GM10248 (cell line): ENCODE measurements around the gene GPR32.

Experiments used
- CTCF ChIA-PET: fragments of 300-600 bp; sonication (Branson Sonifier 250); formaldehyde crosslinking; extraction: SDS; loops from one replicate; lab custom pipeline; 2021; ENCODE audit warnings: antibody characterized with exemption; lab: Yijun Ruan, JAX
- POLR2A ChIA-PET: fragments of 350-650 bp; sonication (Branson Sonifier 250); formaldehyde crosslinking; extraction: SDS; loops from one replicate; lab custom pipeline; 2020; ENCODE audit warnings: antibody characterized with exemption; lab: Yijun Ruan, JAX
- DNase-seq: peaks from one replicate; pipeline ENCODE4 v3.0.0; 2012; ENCODE audit errors: extremely low spot score
- CTCF ChIP-seq: IDR thresholded peaks from 2 replicates; pipeline ENCODE4 v1.5.1; 2012; ENCODE audit warnings: mild to moderate bottlenecking, low read depth; ENCODE audit errors: extremely low read depth, missing control alignments, control extremely low read depth

The GPR32 gene

GRCh38 chr19:50797429-50797780 lies 27.1 kb downstream of the GPR32 start:
- no peak for TF ChIP-seq CTCF
- no peak for DNase-seq
- CTCF ChIA-PET = interaction anchor here (6.7 to 8.2 kb wide), 2 partner anchors 14 to 124 kb away, joined by 31 to 64 read pairs; no protein-coding TSS in a partner anchor
- POLR2A ChIA-PET = interaction anchor here (1.8 kb wide), 1 partner anchor 21 kb away, joined by 6 read pairs; no protein-coding TSS in a partner anchor

GRCh38 chr19:50797781-50798658 lies 27.8 kb downstream of the GPR32 start:
- CTCF ChIA-PET = interaction anchor here (6.7 to 8.2 kb wide), 2 partner anchors 14 to 123 kb away, joined by 31 to 64 read pairs; no protein-coding TSS in a partner anchor
- POLR2A ChIA-PET = interaction anchor here (1.8 kb wide), 1 partner anchor 20 kb away, joined by 6 read pairs; no protein-coding TSS in a partner anchor
- no peak for TF ChIP-seq CTCF
- no peak for DNase-seq

GRCh38 chr19:50798659-50799546 lies 28.6 kb downstream of the GPR32 start:
- DNase-seq = no peak
- ChIA-PET CTCF (interaction anchor here (8.2 kb wide), 1 partner anchor 123 kb away, joined by 64 read pairs; no protein-coding TSS in a partner anchor), POLR2A (interaction anchor here (1.8 kb wide), 1 partner anchor 19 kb away, joined by 6 read pairs; no protein-coding TSS in a partner anchor)
- no peak for TF ChIP-seq CTCF

- ChIA-PET POLR2A (no interaction called here), CTCF (interaction anchor here (8.2 kb wide), 1 partner anchor 122 kb away, joined by 64 read pairs; no protein-coding TSS in a partner anchor)
- TF ChIP-seq CTCF = no peak
- DNase-seq = no peak
Observed at GRCh38 chr19:50799547-50799851, 29.2 kb downstream of the GPR32 start.

- TF ChIP-seq CTCF = no peak
- POLR2A ChIA-PET = interaction anchor here (0.6 kb wide), 1 partner anchor 215 kb away, joined by 3 read pairs; no protein-coding TSS in a partner anchor
- no peak for DNase-seq
- CTCF ChIA-PET = interaction anchor here (1.2 to 1.4 kb wide), 2 partner anchors 17 to 76 kb away, joined by 3 read pairs; no protein-coding TSS in a partner anchor
Observed at GRCh38 chr19:50801107-50801506, 30.8 kb downstream of the GPR32 start.
